GM18907 (cell line): ENCODE measurements around the gene SRP68.
"Not testable (repeated sequence)": the region's sequence is repeated elsewhere in the genome, so short reads cannot be mapped to it uniquely, and the experiment has no call there.

ENCODE experiments used
- ATAC-seq: cut with Tn5 transposase; IDR thresholded peaks from one replicate; pipeline ENCODE4 v1.9.1; 2021; ENCODE audit warnings: mild to moderate bottlenecking, moderate library complexity; ENCODE audit not compliant: unreplicated experiment

Gene SRP68

DNA sequence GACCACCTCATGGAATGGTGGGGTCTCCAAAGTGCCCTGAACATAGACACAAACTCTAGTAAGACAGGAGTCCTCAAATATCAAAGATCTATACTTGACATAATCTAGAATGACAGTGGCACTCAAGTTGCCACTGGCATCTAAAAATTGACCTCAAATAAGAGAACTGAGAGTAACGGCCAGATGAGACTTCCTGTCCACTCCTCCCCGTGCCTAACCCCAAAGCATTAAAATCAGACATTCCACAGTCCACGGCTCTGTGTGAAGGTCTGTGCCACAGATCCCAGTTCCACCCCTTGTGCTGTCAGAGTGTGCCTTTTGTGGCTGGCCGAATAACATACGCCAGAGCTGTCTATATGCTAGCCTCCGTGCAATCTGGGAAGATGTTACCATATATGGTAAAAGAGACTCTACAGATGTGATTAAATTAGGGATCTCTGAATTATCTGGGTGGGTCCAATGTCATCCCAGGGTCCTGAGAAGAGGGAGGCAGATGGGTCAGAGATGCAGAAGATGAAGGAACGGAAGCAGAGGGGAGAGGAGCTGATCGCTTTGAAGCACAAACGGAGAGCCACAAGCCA lies 24.2 kb downstream of the SRP68 start:
- ATAC-seq = no peak

DNA sequence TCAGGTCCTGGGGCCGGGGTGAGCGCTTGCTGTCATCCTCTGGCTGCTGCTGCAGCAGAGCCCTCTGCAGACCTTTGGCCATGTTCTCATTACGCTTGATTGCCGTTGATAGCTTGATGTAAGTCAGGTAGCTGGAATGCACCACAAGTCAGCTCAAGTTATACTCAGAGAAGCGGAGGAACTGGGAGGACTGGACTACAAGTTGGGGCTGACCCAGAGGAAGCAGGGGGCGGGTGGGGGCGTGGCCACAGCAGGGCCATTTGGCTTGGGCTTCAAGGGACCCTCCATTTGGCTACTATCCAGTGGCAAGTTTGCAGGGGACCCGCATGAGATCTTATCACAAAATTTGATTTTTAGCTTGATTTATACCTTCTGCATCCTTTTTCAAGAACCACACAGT lies 26.3 kb downstream of the SRP68 start:
- no peak for ATAC-seq

DNA sequence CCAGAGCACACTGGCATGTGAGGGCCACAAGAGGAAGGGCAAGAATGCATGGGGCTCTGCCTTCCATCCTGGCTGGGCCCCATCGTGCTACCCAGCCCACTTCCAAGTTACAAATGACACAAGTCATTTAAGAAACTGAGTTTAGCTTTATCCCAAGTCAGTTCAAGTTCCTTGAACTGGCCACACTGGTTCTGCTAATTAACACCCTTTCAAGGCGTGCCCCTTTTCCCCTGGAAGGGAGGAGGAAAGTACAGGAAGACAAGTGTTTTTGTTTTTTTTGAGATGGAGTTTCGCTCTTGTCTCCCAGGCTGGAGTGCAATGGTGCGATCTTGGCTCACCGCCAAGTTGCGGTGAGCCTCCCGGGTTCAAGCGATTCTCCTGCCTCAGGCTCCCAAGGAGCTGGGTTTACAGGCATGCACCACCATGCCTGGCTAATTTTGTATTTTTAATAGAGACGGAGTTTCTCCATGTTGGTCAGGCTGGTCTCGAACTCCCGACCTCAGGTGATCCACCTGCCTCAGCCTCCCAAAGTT lies 27.8 kb downstream of the SRP68 start:
- ATAC-seq = not testable (repeated sequence)

DNA sequence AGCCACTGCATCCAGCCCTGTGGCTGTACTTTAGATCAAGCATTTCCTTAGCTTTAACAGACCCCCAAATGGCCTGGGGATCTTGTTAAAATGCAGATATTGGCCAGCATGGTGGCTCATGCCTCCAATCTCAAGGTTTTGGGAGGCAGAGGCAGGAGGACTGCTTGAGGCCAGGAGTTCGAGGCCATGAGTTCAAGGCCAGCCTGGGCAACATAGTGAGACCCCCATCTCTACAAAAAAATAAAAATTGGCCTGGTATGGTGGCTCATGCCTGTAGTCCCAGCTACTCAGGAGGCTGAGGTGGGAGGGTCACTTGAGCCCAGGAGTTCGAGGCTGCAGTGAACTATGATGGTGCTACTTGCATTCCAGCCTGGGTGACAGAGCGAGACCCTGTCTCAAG lies 29.4 kb downstream of the SRP68 start:
- not testable (repeated sequence) for ATAC-seq

DNA sequence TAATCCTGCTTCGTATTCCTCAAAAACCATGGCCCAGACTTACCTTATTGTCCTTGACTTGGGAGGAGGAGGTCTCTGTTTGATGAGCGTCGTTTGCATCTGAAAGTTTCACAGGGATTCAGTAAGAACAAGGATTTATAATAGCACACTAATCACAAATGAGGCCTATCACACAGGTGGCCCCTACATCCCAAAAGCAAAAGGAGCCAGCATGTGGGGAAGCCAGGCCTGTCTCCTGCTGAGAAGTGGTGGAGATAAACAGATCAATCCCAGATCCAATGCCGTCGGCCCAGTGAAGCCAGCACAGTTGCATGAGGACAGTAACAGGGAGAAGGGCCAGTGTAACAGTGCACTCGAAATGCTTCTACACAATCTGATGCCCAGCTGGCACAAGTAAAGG lies 31.9 kb downstream of the SRP68 start:
- ATAC-seq = no peak

DNA sequence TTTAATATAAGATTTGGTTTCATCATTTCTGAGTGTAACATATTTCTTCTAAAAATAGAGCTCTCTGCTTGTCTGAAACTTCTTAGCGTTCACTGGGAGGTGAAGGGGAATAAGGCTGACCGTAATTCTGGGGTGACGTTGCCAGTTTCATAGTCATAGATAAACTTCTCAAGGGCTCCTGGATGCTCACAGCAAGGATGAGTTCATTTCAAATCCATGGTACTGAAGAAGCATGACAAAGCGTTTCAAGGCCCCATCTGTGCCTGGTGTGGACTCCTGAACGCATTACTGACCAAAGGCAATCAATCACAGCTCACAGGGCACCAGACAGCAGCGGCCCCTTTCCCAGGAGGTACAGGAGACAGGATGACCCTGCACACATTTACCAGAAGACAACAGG lies 33.2 kb downstream of the SRP68 start:
- ATAC-seq = no peak

DNA sequence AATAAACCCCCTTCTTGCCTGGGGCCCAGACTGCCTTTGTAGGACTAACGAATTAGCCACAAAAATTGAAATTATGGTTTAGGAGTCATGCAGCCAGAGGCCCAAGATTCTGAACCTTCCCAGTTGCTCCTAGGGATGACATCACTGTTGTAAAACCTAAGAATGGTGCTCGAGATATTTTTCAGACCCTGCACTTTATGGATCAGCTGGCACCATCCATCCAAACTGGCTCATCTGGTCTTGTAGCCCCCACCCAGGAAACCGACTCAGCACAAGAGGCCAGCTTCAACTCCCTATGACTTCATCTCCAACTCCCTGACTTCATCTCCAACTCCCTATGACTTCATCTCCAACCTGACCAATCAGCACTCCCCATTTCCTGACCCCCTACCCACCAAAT lies 34.3 kb downstream of the SRP68 start:
- no peak for ATAC-seq

DNA sequence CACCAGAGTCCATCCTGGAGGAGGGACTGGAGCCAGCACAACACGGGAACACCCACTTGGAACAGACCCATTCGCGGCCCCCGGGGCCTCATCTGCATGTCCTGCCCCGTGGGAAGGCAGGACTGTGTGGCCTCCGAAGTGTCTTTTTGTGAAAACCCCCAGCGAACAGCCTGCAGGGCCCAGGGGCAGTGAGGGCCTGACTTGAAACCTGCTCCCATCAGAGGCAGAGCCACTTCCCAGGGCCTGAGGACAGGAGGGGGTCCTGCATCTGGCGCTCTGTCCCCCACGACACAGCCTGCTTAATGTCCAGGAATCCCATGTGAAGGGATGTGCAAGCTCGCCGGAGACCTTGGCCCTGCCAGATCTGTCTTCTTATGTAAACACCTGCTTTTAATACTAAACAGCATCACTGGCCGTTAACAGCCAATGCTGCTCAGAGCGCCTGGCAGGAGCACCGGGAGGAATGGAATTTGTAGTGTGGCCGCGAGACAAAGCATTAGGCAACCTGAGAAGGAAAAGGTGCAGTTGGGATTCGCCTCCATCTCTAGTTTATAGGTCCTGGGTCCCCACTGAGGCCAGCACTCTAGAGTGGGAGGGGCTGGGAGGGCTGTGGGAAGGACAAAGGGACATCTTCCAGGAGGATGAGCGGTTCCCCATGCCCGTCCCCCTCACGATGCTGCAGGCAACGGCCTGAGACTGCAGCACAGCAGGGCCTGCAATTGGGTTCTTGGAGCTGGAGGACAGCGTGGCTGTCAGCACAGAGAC lies 35.6 kb downstream of the SRP68 start:
- ATAC-seq = no peak

DNA sequence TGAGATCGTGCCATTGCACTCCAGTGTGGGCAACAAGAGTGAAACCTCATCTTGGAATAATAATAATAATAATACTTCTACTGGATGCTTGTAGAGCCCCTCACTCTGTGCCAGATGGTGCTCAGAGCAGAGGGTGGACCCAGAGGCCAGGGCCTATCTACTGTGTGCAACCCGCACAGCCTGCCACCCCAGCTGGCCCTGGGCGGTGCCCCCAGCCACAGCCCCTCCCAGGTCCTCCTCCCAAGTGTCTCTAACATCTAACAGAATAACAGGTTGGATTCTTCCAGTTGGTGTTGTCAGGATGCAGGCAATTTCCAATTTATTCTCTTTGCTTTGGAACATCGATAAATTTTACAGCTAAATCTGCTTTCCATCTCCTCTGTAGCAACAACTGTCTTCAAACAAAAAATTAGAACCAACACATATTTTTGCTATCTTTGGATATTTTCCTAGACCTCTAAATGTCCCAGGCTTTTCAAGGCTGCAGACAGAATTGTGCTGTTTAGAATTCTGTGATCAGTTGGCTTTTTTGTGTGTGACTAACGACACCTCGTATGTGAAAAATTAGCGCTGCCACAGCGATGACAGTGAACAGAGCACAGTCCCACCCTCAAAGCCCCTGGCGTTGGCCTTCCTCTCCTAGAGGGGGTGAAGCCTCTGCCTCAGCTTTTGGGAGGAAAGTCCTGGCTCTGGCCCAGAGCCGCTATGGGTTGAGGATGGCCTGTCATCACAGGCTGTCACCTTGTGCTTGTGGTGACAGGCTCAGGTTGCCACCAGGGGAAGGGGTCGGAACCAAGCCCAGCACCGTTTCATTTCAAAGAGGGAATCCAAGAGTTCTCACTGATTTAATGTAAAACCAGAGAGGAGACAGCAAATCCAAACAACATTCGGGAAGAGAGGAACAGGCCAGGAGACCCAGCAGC lies 37.6 kb downstream of the SRP68 start:
- no peak for ATAC-seq

DNA sequence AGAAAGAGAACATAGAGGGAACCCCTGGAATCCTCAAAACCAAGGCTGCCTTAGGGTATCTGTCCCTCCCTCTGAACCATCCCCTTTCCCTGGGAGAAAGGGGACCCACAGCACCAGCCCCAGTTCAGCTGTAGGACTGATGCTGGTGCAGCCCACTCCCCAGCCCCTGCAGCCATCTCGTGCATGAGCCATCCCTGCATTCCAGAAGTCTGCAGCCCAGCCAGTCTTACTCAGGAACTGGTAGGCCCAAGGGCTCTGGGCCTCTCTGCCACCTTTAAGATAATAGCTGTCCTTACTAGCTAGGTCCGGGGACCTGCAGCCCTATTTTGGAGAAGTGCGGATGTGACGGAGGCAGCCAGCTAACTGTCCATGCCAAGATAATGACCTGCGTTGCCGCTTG lies 39.2 kb downstream of the SRP68 start:
- no peak for ATAC-seq

DNA sequence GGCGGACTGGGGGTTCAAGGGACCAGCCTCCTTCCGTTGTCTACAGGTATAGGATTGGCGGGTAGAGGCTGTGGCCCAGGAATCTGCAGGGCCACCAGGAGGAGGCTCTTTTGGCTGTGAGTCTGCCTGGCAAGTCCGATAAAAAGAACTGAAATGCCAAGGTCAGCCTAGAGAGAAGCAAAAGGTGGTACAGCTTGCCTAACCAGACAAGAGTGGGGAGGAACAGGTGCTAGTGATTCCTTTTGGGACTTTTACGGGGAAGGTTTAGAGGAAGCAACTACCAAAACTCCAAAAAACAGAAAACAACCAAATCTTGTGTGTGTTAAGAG lies 39.6 kb downstream of the SRP68 start:
- ATAC-seq = no peak

DNA sequence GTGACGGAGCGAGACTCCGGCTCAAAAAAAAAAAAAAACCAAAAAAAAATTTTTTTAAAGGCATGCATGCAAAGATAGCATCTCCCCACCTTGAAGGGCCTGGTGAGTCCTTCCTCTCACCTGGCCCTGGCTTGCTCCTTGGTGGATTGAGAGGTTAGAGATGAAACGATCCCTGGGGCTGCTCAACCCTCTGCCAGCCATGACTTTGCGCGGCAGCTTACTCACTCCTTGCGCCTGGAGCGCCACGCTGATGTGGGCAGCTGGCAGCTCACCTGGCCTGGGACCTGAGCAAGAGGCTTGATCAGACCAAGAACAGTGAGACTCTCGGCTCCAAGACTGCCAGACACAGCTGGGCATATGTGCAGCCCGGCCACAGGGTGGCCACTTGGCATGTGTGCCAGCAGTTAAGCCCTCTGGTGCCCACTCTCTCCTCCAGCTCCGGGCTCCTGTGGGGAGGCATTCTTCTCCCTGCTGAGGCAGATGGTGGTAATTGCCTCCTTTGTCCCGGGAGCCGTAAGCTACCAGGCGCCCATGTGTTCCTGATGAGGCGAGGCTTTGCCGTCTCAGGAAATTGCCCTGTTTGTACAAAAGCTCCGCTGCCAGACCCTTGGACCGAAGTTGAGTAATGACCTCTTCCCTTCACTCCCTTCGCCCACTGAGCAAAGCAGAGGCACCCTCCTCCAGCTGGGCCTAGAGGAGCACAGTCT lies 40.1 kb downstream of the SRP68 start:
- no peak for ATAC-seq

DNA sequence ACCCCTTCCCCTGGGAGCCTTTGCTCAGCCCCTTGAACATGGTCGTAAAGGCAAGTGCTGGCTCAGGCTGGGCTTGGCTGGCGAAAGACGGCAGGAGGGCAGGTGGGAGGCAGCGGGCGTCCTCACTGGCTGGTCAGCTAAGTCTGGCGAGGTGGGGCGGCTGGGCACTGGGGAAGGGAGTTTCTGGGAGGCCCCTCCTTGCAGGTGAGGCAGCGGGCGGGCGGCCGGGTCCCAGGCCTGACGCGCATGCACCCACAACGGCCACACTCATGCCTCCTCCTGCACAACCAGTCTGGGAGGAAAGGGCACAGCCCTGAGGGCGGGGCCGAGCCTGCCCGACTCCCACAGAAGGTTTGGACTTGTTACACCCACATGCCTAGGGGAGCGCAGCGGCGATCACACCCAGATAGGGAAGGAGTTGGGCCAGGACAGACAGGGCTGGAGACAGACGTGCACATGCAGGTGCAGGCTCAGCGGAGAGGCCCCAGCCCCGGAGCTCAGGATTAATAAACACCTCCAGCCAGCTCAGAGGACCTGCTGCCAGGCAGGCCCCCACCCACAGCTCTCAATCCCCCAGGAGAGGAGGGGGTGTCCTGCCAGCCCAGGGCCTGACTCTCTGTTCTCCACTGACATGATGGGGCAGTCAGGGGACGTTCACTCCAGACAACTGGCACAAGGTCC lies 45.0 kb downstream of the SRP68 start, which contains the start of gene EVPL:
EVPL (minus strand) TSS at position 148 of the 681 bp plus-strand sequence; CDS start at position 40, 108 bp downstream.
- no peak for ATAC-seq

DNA sequence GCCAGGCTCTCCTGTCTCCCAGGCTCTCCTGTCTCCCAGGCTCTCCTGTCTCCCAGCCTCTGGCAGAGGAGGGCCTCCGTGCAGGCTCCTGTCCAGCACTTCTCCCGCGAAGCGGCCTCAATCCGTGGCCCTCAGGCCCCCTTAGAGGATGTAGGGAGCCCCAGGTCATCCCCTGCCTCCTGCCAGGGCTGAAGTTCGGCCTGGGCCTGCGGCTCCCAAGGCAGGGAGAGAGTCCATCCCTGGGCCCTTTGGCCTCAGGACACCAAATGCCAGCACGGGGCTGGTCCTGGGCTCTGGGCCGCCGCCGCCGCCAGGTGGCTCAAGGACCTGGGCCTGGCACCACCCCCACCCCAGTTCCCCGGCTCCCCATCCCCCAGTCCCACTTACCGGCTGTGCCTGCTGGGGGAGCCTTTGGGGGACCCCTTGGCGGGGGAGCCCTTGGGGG lies 45.6 kb downstream of the SRP68 start:
- no peak for ATAC-seq

DNA sequence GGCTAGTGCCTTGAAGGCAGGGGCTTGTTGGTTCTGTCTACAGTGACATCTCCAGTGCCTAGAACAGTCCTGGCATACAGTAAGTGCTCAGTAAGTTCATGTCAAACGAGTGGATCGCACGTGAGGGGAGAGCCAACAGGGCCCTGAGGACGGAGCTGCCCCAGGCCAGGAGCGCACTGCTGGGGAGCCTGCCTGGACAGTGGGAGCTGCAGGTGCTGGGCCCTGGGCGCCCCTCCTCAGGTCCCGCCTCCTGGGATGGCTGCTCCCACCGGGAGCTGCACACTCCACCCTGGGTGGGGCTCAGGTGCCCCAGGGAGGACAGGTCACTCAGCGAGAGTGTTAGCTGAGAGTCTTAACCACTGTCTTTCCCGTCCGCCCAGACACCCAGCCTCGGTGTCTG lies 47.0 kb downstream of the SRP68 start:
- ATAC-seq = no peak

DNA sequence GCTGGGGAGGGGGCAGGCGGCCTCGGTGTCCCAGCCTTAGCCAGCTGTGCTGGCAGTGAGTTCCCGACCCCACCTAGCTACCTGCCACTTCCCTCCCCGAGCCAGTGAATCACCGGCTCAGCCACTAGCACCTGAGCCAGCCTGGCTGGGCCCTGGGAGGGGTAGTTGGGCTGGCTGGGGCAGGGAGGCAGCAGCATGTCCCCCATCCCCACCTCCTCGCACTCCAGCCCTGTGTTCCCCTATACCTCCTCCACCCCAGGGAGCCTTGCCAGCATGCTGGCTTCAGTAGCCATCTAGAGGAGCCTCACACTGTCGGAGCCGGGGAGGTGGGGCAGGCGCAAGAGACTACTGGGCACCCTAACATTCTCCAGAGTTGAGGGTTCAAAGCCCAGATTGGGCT lies 48.0 kb downstream of the SRP68 start:
- ATAC-seq = no peak

DNA sequence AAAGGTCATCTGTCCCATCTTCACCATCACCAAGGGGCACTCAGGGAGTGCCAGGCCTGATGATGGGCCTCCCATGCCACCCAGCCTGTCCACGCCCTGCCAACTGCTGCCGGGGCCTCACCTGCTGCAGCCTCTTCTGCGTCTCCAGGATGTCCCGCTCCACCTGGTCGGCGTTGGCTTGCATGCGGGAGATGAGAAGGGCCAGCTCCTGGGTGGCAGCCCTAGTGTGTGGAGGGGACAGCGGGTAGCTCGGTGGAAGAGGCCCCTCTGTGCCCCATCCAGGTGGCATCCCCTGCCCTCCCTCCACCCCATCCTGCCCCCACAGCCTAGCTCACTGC lies 48.4 kb downstream of the SRP68 start:
- no peak for ATAC-seq

DNA sequence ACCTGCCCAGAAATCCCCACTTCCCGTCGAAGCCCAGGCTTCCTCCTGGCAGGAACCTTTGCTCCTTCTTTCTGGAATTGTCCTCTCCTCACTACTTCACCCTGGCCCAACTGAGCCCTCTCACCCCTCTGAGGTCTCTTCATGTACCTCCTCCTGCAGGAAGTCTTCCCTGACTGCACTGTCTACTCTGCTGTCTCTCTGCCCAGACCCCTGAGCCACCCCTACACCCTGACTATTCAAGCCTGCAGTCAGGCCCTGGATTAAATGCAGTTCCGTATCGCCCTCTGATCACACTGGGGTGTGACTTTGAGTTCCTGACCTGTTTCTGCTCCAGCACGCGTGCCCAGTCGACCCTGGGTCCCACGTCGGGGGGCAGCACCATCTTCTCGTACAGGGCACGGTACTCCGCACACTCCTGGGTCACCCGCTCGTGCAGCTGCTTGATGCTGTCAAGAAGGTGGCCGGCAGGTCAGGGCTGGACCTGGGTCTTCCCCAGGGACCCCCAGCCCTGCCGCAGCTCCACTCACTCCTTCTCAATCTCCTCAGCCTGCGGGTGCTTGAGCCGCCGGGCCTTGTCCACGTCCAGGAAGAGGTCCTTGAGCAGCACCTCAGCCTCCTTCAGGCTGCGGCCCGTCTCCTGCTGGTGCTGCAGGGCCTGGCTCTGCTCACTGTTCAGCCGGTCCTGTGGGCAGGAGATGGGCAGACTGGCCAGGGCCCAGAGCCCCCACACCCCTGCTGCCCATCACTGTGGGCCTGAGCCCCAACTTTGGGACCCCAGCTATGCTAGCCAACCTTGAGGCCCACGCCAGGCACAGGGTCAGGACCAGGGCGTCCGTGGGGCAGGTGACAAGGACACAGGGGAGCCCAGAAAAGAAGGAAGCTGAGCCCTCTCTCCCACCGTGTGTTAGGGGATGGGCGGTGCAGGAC lies 49.1 kb downstream of the SRP68 start:
- no peak for ATAC-seq

DNA sequence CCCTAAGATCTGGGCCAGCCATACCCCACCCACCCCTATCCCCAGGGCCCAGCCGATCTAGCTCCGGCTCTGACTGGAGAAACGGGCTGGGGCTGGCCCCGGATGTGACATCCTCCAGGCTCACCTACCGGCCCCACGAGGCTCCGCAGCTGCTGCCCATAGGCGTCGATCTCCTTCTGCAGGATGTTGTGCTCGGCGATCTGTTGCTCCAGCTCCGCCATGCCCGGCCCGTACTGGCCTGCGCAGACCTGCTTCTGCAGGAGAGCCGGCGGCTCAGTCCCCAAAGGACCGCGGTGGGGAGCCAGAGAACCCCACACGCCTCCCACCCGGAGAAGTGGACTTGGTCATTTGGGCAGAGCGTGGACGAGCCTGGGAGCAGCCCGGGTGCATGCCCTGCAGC lies 50.0 kb downstream of the SRP68 start:
- no peak for ATAC-seq
